Measurements from ENCODE around the gene WDR18. TPM values are rescaled to one million over a fixed set of nuclear protein-coding genes. Genes with fewer than 3 reads are reported as not detected.

Gene WDR18
- polyA plus RNA-seq, 1 donor (not counting 4 experiments of a cell fraction or from before 2014, with no cell fraction given) = 26.3 TPM

DNA sequence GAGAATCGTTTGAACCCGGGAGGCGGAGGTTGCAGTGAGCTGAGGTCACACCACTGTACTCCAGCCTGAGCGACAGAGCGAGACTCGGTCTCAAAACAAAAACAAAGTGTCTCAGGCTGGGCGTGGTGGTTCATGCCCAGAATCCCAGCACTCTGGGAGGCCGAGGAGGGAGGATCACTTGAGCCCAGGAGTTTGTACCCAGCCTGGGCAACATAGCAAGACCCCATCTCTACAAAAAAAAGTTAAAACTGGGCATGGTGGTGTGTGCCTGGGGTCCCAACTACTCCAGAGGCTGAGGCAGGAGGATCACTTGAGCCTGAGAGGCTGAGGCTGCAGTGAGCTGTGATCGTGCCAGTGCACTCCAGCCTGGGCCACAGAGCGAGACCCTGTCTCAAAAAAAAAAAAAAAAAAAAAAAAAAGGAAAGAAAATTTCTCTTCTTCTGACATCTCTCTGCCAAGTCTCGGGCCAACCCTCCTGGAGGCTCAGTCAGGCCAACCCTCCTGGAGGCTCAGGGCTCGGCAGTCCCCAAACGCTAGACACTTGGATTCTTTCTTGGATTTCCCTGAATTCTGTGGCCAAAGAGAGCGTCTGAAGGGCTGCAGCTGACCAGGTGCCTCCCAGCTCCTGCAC is 32.0 kb upstream of the WDR18 start:
- no peaks in the 10 kb centered on the region for H3K27me3 ChIP-seq (ENCODE audit: control insufficient read depth, extremely low read depth, insufficient read depth, low read length)
- dilution Hi-C loops (cut with MboI; ENCODE audit: extremely low pct_ligation_motif_present, low sequenced_read_pairs) = no loop called here
- no peak for DNase-seq (ENCODE audit: low read depth, low spot score)
- TF ChIP-seq EZH2 (IDR thresholded peaks at IDR 0.05; ENCODE audit: low read length) = no peak
- TF ChIP-seq, protein P1, sequence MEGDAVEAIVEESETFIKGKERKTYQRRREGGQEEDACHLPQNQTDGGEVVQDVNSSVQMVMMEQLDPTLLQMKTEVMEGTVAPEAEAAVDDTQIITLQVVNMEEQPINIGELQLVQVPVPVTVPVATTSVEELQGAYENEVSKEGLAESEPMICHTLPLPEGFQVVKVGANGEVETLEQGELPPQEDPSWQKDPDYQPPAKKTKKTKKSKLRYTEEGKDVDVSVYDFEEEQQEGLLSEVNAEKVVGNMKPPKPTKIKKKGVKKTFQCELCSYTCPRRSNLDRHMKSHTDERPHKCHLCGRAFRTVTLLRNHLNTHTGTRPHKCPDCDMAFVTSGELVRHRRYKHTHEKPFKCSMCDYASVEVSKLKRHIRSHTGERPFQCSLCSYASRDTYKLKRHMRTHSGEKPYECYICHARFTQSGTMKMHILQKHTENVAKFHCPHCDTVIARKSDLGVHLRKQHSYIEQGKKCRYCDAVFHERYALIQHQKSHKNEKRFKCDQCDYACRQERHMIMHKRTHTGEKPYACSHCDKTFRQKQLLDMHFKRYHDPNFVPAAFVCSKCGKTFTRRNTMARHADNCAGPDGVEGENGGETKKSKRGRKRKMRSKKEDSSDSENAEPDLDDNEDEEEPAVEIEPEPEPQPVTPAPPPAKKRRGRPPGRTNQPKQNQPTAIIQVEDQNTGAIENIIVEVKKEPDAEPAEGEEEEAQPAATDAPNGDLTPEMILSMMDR (optimal IDR thresholded peaks at IDR 0.05 in 1 of 3, IDR thresholded peaks at IDR 0.05 in 1 of 3, conservative IDR thresholded peaks at IDR 0.05 in 1 of 3; ENCODE audit: extremely low read depth in 1 of 3, insufficient read depth in 2 of 3, low read length in 3 of 3) = no peak
- H3K9me1 ChIP-seq (ENCODE audit: control insufficient read depth, extremely low read depth, insufficient read depth, low read length) = no peaks in the 10 kb centered on the region
- FAIRE-seq = no peak
- H3K4me1 ChIP-seq (ENCODE audit: control insufficient read depth, extremely low read depth, insufficient read depth, low read length) = peaks cover 6% of the 10 kb centered on the region
- H3K36me3 ChIP-seq (ENCODE audit: control insufficient read depth in 2 of 2, extremely low read depth in 1 of 2, insufficient read depth in 2 of 2, low read length in 2 of 2) = no peaks in the 10 kb centered on the region
- H4K20me1 ChIP-seq (ENCODE audit: control insufficient read depth, extremely low read depth, insufficient read depth, low read length) = peaks cover 4% of the 10 kb centered on the region
- H3K4me3 ChIP-seq (ENCODE audit: control insufficient read depth in 2 of 3, extremely low read depth in 1 of 3, insufficient read depth in 2 of 3, low read depth in 1 of 3, low read length in 3 of 3) = no peak overlapping the region
- no peak overlapping the region for H2AFZ ChIP-seq (ENCODE audit: control insufficient read depth, low read length)
- H3K79me2 ChIP-seq (ENCODE audit: control insufficient read depth, insufficient read depth, low read length) = no peaks in the 10 kb centered on the region
- H3K9ac ChIP-seq (ENCODE audit: control insufficient read depth, extremely low read depth, insufficient read depth, low read length) = no peak overlapping the region
- H3K9me3 ChIP-seq (ENCODE audit: control insufficient read depth, low read depth, low read length) = no peaks in the 10 kb centered on the region
- no peak overlapping the region for H3K27ac ChIP-seq (ENCODE audit: control insufficient read depth, insufficient read depth, low read length)
- H3K4me2 ChIP-seq (ENCODE audit: control insufficient read depth, extremely low read depth, insufficient read depth, low read depth, low read length) = no peak overlapping the region

DNA sequence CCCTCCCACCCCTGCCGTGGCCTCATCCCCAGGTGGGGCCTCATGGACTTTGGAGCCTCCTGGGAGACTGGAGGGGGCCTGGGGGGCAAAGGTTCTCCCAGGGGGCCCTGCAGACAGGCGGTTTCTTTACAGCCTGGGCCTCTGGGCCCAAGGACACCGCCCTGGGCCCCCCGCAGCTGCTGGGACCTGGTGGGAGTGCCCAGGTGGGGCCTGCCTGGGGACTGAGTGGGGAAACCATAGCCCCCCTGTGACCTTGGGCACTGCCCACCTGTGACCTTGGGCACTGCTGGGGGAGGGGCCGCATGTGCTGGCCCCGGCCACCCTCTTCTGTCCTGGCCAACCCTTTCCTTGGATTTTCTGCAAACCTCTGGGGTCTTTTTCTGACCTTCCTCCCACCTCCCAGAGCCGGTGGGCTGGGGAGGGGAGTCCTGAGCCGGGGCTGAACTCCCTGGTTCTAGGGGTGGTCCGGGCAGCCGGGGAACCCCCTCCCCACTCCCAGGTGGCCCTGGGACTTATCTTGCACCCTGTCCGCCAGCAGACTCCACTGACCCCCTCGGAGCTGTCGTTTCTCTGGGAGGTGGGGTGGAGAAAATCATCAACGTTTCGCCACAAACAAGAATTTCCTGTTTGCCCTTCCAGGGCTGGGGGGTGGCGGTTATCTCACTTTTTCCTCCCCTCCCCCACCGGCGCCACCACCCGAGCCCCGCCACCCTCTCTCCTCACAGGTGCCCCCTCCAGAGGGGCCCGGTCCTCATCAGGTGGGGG is 31.3 kb upstream of the WDR18 start:
- Histone ChIP-seq H3K4me3 (ENCODE audit: control insufficient read depth in 2 of 3, extremely low read depth in 1 of 3, insufficient read depth in 2 of 3, low read depth in 1 of 3, low read length in 3 of 3) (peak overlapping the region in 1 of 3 experiments; percentile 7), H3K27ac (ENCODE audit: control insufficient read depth, insufficient read depth, low read length) (no peak overlapping the region), H3K9ac (ENCODE audit: control insufficient read depth, extremely low read depth, insufficient read depth, low read length) (peak overlapping the region; percentile 9), H3K27me3 (ENCODE audit: control insufficient read depth, extremely low read depth, insufficient read depth, low read length) (no peaks in the 10 kb centered on the region), H3K4me1 (ENCODE audit: control insufficient read depth, extremely low read depth, insufficient read depth, low read length) (peaks cover 6% of the 10 kb centered on the region), H3K79me2 (ENCODE audit: control insufficient read depth, insufficient read depth, low read length) (no peaks in the 10 kb centered on the region), H4K20me1 (ENCODE audit: control insufficient read depth, extremely low read depth, insufficient read depth, low read length) (peaks cover 4% of the 10 kb centered on the region), H2AFZ (ENCODE audit: control insufficient read depth, low read length) (no peak overlapping the region), H3K9me1 (ENCODE audit: control insufficient read depth, extremely low read depth, insufficient read depth, low read length) (no peaks in the 10 kb centered on the region), H3K4me2 (ENCODE audit: control insufficient read depth, extremely low read depth, insufficient read depth, low read depth, low read length) (peak overlapping the region; percentile 54), H3K36me3 (ENCODE audit: control insufficient read depth in 2 of 2, extremely low read depth in 1 of 2, insufficient read depth in 2 of 2, low read length in 2 of 2) (no peaks in the 10 kb centered on the region), H3K9me3 (ENCODE audit: control insufficient read depth, low read depth, low read length) (no peaks in the 10 kb centered on the region)
- DNase-seq (ENCODE audit: low read depth, low spot score) (no peak), FAIRE-seq (no peak)
- TF ChIP-seq, protein P1 (optimal IDR thresholded peaks at IDR 0.05 in 1 of 3, IDR thresholded peaks at IDR 0.05 in 1 of 3, conservative IDR thresholded peaks at IDR 0.05 in 1 of 3; ENCODE audit: extremely low read depth in 1 of 3, insufficient read depth in 2 of 3, low read length in 3 of 3) = no peak
- TF ChIP-seq EZH2 (IDR thresholded peaks at IDR 0.05; ENCODE audit: low read length) = no peak
- dilution Hi-C loops (cut with MboI; ENCODE audit: extremely low pct_ligation_motif_present, low sequenced_read_pairs) = no loop called here

Data from keratinocyte (primary cell).